HL-60 (cell line): ENCODE results near the gene FOXO3.

Experiments used
- CTCF ChIP-seq: IDR thresholded peaks from one replicate; pipeline ENCODE4 v1.5.1; 2011; ENCODE audit warnings: low read length, control low read depth, inconsistent platforms; ENCODE audit not compliant: insufficient read depth
- POLR2AphosphoS5 ChIP-seq: IDR thresholded peaks from 2 replicates; pipeline ENCODE4 v1.6.1; 2012; ENCODE audit warnings: low read depth
- SPI1 ChIP-seq: IDR thresholded peaks from 2 replicates; pipeline ENCODE4 v1.6.1; 2012; ENCODE audit warnings: low read depth, mild to moderate bottlenecking, borderline replicate concordance

- TF ChIP-seq CTCF (no peak), POLR2AphosphoS5 (no peak), SPI1 (no peak)
Measured at GRCh38 chr6:108660251-108660650, 99.5 kb downstream of the FOXO3 start.
